ENCODE measurements around the gene UHMK1. TPM values are rescaled to one million over a fixed set of nuclear protein-coding genes. Genes with fewer than 3 reads are reported as not detected.

UHMK1 gene
- total RNA-seq, 1 experiment from 2014 or later: 75.1 TPM

DNA sequence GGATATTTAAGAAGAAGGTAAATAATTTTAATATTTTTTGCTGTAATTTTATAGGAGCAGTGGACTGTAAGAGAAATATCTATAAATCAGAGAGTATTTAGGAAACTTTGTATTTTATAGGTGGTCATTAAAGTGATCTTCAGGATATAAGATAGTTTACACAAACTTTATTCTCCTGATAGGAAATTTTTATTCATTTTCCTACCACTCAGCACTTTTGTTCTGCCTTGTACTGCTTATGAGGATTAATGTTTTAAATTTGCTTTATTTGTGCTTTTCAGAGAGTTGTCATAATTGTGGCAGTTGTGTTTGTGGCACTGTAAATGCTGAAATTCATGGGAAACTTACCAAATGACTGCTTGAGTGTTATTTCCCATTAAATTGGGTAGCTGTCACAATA is 29.7 kb downstream of the UHMK1 start:
- H3K9me2 ChIP-seq (ENCODE audit: insufficient read depth): no peaks in the 10 kb centered on the region
- H4K20me1 ChIP-seq (ENCODE audit: insufficient read depth): no peaks in the 10 kb centered on the region
- CTCF ChIA-PET: no interaction called here
- RAD21 ChIA-PET (ENCODE audit: low non-redundant PET in 1 of 2, low total read pairs in 2 of 2, uncharacterized antibody in 2 of 2, unreplicated experiment in 2 of 2): no interaction called here
- no peak overlapping the region for H2AFZ ChIP-seq (ENCODE audit: low read depth, low read length, poor library complexity, severe bottlenecking)
- no peaks in the 10 kb centered on the region for H3K9me3 ChIP-seq (ENCODE audit: control insufficient read depth in 1 of 2, insufficient read depth in 1 of 2, low read depth in 1 of 2, low read length in 2 of 2)
- H3K4me2 ChIP-seq (ENCODE audit: low read length): no peak overlapping the region
- H3K79me2 ChIP-seq (ENCODE audit: insufficient read depth, low read length): peaks cover 7% of the 10 kb centered on the region
- H3K4me1 ChIP-seq (ENCODE audit: control insufficient read depth in 1 of 2, insufficient read depth in 2 of 2, low read length in 2 of 2): no peaks in the 10 kb centered on the region
- no peak overlapping the region for H3K4me3 ChIP-seq (replicated peaks in 1 of 2; ENCODE audit: low read depth in 1 of 2, low read length in 2 of 2)
- ATAC-seq (no peak), DNase-seq (ENCODE audit: low read depth, low spot score) (no peak)
- no peaks in the 10 kb centered on the region for H3K27me3 ChIP-seq (ENCODE audit: insufficient read depth, low read length)
- POLR2A ChIA-PET: interaction anchor here (0.6 kb wide), 1 partner anchor 107 kb away, joined by 4 read pairs; no protein-coding TSS in a partner anchor
- BruUV-seq (replicated peaks): no TSS peak
- intact Hi-C loops (cut with micrococcal nuclease): no loop called here
- TF ChIP-seq JUND (IDR thresholded peaks at IDR 0.05) (no peak), POLR2A (IDR thresholded peaks at IDR 0.05; ENCODE audit: borderline replicate concordance, extremely low read depth, insufficient read depth, insufficient read length) (no peak), ZNF274 (IDR thresholded peaks at IDR 0.05; ENCODE audit: low read depth, low read length) (no peak), REST (IDR thresholded peaks at IDR 0.05; ENCODE audit: low read depth) (no peak), SRF (IDR thresholded peaks at IDR 0.05; ENCODE audit: low read depth) (no peak), EGR1 (IDR thresholded peaks at IDR 0.05; ENCODE audit: low read depth) (no peak)
- TF ChIP-seq, protein P1, sequence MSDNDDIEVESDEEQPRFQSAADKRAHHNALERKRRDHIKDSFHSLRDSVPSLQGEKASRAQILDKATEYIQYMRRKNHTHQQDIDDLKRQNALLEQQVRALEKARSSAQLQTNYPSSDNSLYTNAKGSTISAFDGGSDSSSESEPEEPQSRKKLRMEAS (IDR thresholded peaks at IDR 0.05): no peak
- H3K27ac ChIP-seq (ENCODE audit: low read depth, low read length): no peak overlapping the region
- no peak overlapping the region for H3K9ac ChIP-seq (ENCODE audit: low read length)
- H3K36me3 ChIP-seq (ENCODE audit: control insufficient read depth in 1 of 2, insufficient read depth in 2 of 2, low read length in 2 of 2): peaks cover 22 to 33% of the 10 kb centered on the region in 2 experiments

Data from HCT116 (cell line).